Activated CD4-positive, alpha-beta T cell treated with anti-CD3 and anti-CD28 coated beads, Interleukin-2, amount 50 U/mL, for 16 hours (primary cell): ENCODE measurements around the gene CCDC93.
"Not testable (repeated sequence)": the region's sequence is repeated elsewhere in the genome, so short reads cannot be mapped to it uniquely, and the experiment has no call there.

Experiments
- DNase-seq: peaks from one replicate; pipeline ENCODE4 v3.0.0-alpha.2; 2020

Gene CCDC93

DNA sequence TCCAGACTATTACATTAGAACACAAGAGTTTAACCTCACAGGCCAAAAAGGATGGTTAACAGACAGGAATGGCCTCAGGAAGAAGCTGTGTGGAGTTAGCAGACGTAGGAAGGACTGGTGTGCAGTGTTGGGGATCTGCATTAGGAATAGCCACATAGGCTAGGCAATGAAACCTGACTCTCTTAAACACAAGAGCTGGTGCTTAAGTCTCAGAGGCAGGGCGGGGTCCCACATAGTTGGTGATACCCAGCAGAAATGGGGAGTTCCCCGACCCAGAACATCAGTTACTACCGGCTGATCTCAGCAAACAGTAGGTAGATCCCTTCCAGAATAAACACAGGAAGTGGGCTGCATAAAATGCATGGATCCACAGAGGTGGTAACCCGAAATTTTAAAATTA lies 64.1 kb downstream of the CCDC93 start:
- no peak for DNase-seq

DNA sequence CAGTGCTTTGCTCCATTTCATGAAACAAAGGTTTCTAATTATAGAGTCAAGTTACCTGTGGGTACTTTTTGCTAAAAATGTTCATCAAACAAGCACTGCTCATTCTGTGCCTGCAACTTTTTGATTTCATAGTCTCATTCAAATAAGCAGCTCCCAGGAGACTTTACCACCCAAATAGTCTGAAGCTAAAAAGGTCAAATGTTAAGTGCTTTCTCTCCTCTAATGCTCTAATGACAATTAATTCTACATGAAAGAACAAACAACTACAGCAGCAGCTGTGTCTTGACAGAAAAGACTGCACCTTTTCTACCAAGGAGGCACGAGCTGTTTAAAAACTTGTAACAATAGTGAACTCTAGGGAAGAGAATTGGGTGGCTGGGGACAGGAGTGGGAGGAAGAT lies 65.3 kb downstream of the CCDC93 start:
- DNase-seq = no peak

DNA sequence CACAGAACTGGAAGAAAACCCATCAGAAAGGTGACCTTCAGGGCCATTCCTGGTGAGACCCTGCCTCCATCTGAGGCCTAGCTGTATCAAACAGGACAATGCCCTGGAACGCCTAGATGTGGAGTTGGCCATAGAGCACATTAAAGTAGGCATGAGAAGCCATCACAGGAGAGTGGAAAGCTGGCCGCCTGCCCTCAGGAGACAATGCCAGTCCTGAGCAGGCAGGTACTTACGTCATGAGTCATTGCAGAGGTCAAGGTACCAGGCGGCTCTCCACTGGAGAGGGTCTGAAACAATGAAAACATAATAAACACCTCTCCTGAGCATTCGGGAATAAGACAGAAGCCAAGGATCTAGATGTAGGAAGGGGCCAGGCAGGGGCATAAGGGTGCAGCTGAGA lies 68.6 kb downstream of the CCDC93 start:
- no peak for DNase-seq

DNA sequence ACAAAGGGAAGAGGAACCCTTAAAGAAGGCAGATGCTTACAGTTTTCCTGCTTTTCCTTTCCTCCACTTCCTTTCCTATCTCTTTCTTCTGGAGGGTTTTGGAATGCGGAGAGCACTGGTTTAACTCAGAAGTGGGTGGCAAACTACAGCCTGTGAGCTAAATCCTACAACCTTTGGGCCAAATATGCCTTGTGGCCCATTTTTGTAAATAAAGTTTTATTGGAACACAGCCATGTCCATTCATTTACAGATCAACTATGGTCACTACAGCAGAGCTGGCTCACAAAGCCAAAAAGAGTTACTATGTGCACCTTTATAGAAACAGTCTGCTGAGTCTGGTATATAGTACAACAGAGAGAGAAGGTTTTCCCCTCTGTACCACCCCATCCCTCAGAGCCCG lies 69.1 kb downstream of the CCDC93 start:
- no peak for DNase-seq

DNA sequence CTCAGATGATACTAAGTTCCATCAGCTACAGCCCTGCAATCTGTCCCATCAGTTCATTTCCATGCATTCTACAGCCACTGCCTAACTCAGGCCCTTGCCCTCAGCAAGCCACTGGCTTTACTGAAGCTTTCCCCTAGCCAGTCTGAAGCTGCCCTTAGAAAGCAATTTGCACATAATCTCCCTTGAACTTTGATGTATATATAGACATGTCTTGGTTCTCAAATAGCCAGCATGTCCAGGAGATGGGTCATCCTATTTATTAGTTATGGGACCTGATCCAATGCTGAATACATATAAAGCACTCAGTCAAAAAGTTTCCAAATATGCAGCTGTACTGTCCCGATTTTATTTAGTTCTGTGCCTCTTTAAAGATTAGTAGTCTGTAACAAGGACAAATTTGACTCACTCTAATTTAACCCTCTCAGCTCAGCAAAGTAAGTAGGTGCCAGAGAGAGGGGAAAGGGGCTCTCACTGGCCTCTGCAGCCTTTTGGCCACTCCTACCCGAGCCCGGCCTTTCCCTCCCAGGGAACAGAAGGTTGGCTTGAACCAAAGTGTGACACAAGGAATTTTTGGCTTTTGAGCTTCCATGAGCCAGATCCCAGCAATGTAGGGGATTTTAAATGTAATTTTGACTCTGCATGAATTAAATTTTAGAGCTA lies 70.7 kb downstream of the CCDC93 start:
- no peak for DNase-seq

DNA sequence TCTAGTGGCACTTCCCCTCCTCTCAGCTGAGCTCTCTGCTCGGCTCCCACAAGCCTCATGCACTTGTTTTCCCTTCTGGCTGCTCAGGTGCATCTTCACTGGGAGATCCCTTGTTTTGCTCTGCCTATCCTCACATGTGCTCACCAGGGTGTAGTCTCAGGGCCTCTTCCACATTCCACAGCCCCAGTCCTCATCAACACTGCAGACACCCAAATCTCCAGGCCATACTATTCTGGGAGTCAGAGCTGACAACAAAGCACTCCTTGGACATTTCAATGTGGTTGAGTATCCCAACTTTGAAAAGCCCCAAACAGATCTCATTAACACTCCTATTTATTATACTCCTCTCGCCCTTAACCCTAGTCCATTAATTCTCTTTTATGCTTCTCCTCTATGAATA lies 71.3 kb downstream of the CCDC93 start:
- DNase-seq = no peak

DNA sequence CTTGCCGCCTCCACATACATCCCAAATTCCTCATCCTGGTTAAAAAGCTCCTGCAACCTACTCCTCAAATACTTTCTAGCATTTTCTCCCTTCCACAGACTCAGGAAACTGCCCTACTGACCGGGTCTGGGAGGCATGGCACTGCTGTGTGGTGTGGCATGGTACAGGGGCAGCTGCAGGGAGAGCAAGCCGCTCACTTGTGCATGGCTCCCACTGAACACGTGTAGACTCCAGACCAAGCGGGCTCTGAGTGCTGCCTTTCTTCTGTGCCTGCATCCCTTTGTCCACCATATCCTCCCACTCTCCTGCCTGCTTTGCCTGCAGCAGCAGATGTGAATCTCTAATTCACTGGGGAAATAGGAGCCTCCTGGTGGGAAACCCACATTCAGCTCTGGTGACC lies 72.2 kb downstream of the CCDC93 start:
- no peak for DNase-seq

DNA sequence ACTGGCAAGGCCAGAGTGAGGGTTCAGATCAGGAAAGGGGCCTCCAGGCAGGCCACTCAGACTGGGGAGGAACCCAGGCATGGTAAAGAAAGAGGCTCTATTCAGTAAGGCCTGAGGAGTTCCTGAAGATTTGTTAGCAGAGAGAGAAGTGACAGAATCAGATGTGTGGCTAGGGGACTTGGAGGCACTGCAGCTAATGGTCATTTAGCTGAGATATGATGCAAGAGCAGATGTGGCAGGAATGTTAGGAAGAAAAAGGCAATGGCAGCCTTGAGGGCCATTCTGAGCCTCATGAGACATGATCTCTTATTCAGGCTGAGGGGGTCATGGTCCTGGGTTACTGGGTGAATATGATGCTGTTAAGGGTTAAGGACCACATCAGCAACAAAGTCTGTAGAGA lies 73.4 kb downstream of the CCDC93 start:
- DNase-seq = no peak

DNA sequence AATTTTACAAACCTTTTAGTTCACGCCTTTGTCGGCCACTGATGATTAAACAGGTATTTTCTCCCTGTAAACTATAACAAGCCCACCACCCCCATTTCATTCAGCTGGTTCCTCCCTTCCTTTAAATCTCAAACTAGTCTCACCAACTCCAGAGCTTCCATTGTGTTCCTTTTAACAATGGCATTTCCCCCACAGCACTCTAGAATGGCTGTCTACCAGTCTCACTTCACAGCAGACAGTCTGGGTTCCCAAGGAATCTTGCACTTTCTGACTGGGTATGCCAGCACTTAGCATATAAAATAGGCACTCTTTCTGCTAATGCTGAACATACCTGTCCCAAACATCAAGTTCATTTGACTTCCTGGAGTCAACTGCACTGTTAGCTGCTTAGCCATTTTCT lies 75.3 kb downstream of the CCDC93 start:
- no peak for DNase-seq

DNA sequence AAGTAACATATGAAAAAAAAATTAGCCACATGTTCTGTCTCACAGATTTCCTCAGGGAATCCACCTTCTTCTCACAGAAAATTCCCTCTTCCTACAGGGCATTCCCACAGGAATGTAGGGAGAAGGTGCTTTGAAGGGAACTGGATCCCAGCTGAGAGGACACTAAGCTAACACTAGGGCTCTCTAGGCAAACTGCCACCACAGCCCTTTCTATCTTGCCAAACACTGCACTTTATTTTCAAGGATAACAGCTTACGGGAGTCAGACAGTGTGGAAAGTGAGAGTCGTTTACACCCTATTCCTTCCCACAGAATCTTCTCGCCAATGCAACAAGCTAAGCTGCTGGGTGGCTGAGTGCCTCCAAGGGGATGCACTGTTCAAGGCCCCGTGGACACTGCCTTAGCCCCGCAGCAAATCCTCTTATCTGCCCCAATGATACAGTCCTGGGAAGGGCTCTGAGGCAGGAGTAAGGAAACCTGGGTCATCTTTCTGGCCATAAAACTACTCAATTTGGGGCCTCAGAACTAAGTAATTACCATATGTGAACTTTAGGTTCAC lies 76.9 kb downstream of the CCDC93 start:
- no peak for DNase-seq

DNA sequence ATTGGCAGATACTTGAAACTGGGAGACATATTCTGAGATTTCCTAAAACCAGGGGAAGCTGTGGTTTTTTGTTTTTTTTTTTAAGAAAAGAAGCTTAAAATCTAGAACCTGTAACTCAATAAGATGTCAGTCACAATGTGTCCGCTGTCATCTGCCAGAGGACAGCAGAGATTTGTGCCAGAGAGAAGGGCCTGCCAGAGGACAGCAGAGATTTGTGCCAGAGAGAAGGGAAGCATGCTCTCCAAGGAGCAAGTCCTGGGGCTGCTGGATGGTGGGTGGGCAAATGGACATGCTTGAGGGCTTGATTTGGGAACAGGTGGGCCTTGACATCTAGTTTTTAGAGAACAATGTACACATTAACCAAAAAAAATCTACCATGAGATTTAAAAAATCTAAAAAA lies 77.9 kb downstream of the CCDC93 start:
- no peak for DNase-seq

DNA sequence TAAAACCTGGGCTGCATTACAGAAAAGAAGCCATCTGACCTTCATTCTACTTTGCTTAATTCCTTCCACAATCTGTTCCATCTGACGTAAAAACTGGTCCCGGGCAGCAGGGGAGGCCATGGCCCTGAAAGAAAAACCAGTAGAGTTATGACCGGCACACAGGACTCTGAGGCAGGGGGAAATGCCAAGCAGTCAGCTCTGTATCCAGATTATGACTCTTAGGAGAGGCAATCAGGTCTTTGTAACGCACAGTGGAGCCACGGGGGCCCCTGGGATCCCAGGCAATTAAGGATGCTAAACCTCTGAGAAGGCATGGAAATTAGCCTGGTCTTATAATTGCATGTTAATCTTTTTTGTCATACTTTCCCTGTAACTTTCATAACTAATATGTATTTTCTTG lies 78.4 kb downstream of the CCDC93 start:
- DNase-seq = no peak

DNA sequence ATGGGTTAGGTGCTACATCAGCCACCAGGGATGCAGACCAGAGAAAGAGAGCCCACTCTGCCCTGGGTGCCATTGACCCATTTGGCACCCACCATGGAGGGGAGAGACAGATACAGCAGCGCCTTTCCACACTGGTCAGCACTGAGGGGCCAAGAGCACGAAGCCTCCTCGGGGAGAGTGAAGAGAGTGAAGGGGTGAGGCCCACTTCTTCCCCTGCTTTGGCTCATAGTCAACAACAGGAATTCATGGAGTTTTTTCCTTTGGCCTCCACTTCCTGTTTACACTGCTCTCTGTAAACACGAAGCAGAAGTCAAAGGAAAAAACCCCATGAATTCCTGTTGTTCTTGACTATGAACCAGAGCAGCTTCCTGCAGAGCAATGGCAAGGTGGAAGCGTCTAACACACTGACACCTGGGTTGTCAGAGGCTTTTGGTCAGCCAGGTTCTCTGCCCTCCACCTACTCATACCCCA lies 80.0 kb downstream of the CCDC93 start:
- DNase-seq = no peak

DNA sequence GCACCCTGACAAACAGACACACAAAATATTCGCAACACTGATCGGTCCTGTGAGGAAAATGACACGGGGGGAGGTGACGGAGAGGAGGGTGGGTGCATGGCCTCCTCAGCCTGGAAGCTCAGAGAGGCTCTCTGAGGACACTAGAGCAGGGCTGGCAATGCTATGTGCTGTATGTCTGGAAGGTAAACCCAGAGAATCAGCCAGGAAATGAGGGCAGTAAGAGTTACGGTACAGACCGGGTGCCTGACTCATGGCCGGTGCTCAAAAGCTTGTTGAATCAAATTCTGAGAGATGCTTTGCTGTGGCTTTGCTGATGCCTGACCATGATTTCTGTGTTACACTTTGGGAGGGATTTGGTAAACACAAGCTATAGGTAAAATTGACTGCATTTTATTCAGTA lies 81.9 kb downstream of the CCDC93 start:
- DNase-seq = no peak

DNA sequence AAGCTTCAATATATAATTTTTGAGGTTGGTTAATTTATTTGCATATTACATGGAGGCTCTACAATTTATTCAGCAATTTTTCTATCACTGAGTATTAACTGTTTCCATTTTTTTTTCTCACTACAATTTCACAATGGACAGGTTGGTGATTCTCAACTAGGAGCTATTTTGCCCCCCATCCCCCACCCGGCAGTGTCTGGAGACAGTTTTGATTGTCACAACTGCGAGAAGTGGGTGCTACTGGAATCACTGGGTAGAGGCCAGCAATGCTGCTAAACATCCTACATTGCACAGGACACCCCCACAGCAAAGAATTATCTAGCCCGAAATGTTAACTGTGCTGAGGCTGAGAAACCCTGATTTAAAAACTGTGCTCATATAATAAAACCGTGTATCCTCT lies 82.6 kb downstream of the CCDC93 start:
- no peak for DNase-seq

DNA sequence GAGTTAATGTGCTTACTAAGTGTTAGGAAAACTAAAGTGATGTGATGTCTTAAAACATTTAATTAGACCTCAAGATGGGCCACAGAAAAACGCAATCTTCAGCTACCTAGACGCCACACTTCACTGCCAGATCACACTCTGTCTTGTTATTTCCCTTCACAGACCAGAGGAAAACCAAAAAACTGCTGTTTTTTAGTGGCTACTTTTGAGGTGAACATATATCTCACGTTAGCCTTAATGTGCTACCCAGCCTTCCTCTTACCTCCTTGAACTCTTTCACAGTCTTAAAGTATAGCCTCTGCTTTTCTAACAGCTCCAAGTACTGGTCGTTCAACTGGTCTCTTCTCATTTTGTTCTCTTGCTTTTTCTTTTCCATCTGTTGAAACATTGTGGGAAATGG lies 83.1 kb downstream of the CCDC93 start:
- DNase-seq = no peak

DNA sequence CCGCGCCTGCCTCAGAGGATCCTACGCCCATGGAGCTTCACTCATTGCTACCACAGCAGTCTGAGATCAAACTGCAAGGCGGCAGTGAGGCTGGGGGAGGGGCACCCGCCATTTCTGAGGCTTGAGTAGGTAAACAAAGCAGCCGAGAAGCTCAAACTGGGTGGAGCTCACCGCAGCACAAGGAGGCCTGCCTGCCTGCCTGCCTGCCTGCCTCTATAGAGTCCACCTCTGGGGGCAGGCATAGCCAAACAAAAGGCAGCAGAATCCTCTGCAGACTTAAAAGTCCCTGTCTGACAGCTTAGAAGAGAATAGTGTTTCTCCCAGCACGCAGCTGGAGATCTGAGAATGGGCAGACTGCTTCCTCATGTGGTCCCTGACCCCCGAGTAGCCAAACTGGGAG lies 90.4 kb downstream of the CCDC93 start:
- DNase-seq = not testable (repeated sequence)

DNA sequence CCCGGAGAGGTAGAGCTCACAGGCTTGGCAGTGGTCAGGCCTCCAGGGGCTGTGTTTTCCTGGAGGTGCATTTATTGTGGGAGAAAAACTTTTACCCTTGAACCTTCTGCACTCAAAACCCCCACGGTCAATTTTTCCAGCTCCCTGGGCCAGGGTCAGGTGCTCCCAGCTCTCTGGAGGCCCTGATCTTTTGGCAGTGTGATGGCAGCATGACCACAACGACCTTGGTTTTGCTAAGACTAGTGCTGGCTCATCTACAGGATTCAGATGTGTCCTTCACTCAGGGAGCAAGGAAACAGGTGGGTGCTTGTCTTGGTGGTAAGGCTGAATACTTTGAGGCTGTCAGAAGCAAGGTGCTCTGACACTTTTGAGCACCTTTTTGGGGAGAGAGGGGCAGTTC lies 92.3 kb downstream of the CCDC93 start:
- DNase-seq = no peak

DNA sequence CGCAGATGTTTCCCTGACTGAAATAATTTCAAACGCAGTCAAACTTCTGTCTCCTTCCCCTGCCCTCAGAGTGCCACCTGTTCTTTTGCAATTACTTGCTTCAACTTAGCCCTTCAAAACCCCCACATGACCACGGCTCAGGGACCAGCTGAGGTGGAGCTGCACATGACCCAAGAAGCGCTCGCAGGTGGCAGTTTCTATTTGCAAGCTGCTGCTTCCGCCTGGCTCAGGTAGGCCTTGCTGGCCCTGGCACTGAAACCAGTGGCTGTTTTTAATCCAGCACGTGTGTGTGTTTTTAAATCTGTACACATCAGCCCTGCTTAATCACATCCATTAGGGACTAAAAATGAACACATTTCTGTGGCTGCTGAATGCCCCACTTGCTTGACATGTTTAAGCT lies 95.3 kb downstream of the CCDC93 start:
- no peak for DNase-seq

DNA sequence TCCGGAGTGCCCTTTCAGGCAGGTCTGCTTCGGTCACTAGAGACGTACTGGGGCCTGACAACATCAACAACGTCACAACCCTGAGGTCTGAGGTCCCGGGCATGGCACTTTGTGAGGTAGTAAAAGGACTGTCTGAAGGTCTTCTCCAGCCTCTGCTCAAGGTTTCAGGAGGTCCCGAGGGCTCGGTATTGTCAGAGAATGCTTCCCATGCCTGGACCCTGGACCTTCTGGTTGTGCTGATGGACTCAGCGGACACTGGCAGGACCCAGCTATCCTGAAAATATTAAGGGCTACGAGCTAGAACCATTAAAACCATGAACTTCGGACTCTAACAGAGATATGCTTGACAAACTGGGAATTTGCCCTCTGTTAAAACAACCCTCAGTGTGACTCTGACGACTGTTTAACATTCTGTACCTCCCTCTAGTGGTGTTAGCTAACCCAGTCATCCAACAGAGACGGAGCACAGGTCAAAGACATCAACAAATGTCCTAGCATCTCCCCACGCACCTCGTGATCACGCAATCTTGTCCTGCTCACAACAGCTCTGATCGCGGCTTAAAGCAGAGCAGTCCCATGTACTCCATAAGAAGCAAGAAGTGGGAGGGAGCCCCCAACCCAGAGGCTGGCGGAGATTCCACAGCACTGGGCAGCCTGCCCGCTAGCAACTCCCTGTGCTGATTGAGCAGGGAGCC lies 96.5 kb downstream of the CCDC93 start:
- DNase-seq = no peak

DNA sequence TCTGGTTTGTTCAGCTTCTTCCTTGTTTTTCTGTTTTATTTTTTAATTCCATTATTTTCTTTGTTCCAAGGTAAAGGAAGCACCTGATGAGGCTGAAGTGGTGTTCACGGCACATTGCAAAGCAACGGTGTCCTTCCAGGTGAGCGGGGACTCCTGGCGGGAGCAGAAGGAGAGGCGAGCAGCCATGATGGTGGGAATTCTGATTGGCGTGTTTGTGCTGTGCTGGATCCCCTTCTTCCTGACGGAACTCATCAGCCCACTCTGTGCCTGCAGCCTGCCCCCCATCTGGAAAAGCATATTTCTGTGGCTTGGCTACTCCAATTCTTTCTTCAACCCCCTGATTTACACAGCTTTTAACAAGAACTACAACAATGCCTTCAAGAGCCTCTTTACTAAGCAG lies 110.9 kb downstream of the CCDC93 start:
- DNase-seq = no peak

DNA sequence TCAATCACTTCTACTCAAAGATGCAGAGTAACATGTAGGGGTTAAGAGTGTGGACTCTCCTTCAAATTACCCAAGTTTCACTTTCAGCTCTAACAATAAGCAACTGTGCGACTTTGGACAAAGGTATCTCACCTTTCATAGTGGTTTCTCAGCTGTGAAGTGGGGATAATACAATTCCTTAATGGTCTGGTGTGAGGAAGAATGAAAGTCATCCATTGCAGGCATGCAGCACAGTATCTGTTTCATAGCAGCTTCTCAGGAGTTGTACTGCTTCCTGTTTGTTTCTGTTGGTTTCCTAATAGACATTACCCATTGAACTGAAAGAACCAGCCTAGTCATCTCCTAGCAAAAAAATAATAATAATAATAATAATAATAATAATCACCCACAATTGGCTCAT lies 125.0 kb downstream of the CCDC93 start:
- no peak for DNase-seq

DNA sequence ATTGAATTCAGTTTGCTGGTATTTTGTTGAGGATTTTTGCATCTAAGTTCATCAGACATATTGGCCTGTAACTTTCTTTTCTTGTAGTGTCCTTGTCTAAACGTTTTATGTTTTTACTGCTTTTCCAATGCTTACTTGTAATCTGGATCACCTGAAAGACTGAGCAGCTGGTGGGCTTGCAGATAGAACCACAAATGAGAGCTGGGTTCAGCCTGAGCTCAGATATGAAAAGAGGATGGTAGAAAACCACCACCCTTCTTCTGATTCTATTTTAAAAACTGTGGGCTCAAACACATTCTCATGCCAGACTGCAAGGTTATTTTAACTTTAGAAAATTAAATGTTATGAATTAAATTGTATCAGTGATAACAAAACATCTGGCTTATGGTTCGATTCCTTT lies 128.6 kb downstream of the CCDC93 start:
- no peak for DNase-seq

DNA sequence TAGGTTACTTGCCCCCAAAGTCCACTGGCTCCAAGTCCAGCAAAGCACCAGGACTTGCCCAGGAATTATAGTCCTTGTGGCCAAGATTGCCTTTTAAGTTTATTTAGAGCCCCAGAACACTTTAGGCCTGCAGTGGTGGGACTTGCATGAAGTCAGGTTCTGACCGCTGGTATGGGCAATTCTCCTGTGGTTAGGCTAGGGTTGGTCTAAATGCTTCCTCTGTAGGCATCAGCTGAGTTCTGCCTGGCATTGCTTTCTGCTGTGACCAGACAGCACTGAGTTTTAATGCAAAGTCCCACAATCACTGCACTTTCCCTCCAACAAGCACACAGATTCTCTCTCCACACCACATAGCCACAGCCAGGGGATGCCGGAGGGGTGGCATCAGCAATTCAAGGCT lies 134.9 kb downstream of the CCDC93 start:
- no peak for DNase-seq

DNA sequence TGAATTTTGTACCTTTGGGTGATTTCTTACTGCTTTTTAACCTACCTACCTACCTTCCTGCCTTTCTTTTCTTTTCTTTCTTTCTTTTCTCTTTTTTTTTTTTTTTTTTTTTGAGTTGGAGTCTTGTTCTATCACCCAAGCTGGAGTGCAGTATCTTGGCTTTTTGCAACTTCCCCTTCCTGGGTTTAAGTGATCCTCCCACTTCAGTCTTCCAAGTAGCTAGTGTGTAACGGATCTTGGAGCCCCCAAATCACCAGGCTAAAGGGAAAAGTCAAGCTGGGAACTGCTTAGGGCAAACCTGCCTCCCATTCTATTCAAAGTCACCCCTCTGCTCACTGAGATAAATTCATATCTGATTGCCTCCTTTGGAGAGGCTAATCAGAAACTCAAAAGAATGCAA lies 138.1 kb downstream of the CCDC93 start:
- DNase-seq = no peak
